HEK293 (cell line): ENCODE data around the gene ADAMTSL2.

Experiments
- CTCF ChIA-PET: fragments of 350-600 bp; formaldehyde crosslinking; extraction: SDS; loops from one replicate; lab custom pipeline; 2021; ENCODE audit warnings: antibody characterized with exemption; lab: Yijun Ruan, JAX
- POLR2A ChIA-PET: fragments of 300-600 bp; formaldehyde crosslinking; extraction: SDS; loops from one replicate; lab custom pipeline; 2020; ENCODE audit warnings: antibody characterized with exemption, inconsistent platforms; lab: Yijun Ruan, JAX
- H3K27ac ChIP-seq: fragments of 200-500 bp; sonication (Bioruptor generic); 2 replicates; pipeline ENCODE4 v1.5.1; 2014; ENCODE audit warnings: low read depth, low read length, control low read depth, inconsistent platforms; ENCODE audit errors: extremely low read depth
- H3K36me3 ChIP-seq, 2 experiments: fragments of 200-500 bp in 1 of 2; sonication (Bioruptor generic) in 1 of 2; 1 replicate in 1 of 2; 2 replicates in 1 of 2; pipeline ENCODE4 v1.5.1; 2014 to 2017; ENCODE audit warnings: inconsistent platforms in 2 of 2, low read length in 2 of 2; ENCODE audit not compliant: control insufficient read depth in 2 of 2, insufficient read depth in 1 of 2
- H3K4me1 ChIP-seq: fragments of 200-500 bp; sonication (Bioruptor generic); 2 replicates; pipeline ENCODE4 v1.5.1; 2014; ENCODE audit warnings: mild to moderate bottlenecking, low read length, inconsistent platforms; ENCODE audit not compliant: control insufficient read depth, insufficient read depth
- H3K4me3 ChIP-seq: 2 replicates; pipeline ENCODE4 v1.5.1; 2011; ENCODE audit warnings: low read depth, mild to moderate bottlenecking, control low read depth, low read length, moderate library complexity
- H3K9me3 ChIP-seq: fragments of 200-500 bp; sonication (Bioruptor generic); 2 replicates; pipeline ENCODE4 v1.5.1; 2014; ENCODE audit warnings: low read depth, low read length, inconsistent platforms; ENCODE audit not compliant: control insufficient read depth, insufficient read depth
- EGR2 ChIP-seq: fragments of 450-650 bp; formaldehyde crosslinking; IDR thresholded peaks from 2 replicates; pipeline ENCODE4 v1.5.1; 2016; ENCODE audit warnings: low read depth, missing biosample characterization, missing genetic modification characterization
- HOXD13 ChIP-seq: sonication (generic); formaldehyde crosslinking; IDR thresholded peaks from 2 replicates; pipeline ENCODE4 v1.8.0; 2022; ENCODE audit warnings: missing genetic modification reagents, borderline replicate concordance
- INSM2 ChIP-seq: fragments of 450-650 bp; formaldehyde crosslinking; IDR thresholded peaks from 2 replicates; pipeline ENCODE4 v1.5.1; 2016; ENCODE audit warnings: missing biosample characterization, missing genetic modification characterization
- MEIS1 ChIP-seq: sonication (generic); formaldehyde crosslinking; IDR thresholded peaks from 2 replicates; pipeline ENCODE4 v1.8.1; 2022; ENCODE audit warnings: missing genetic modification reagents, mild to moderate bottlenecking, borderline replicate concordance
- MYNN ChIP-seq: fragments of 450-650 bp; formaldehyde crosslinking; IDR thresholded peaks from 2 replicates; pipeline ENCODE4 v1.5.1; 2016; ENCODE audit warnings: missing biosample characterization, missing genetic modification characterization, borderline replicate concordance
- SP3 ChIP-seq: fragments of 450-650 bp; formaldehyde crosslinking; IDR thresholded peaks from 2 replicates; pipeline ENCODE4 v1.5.1; 2016; ENCODE audit warnings: missing biosample characterization, missing genetic modification characterization
- ZBTB6 ChIP-seq: fragments of 450-650 bp; formaldehyde crosslinking; IDR thresholded peaks from 2 replicates; pipeline ENCODE4 v1.5.1; 2017; ENCODE audit warnings: missing biosample characterization, missing genetic modification characterization
- ZNF2 ChIP-seq: fragments of 450-650 bp; formaldehyde crosslinking; IDR thresholded peaks from 2 replicates; pipeline ENCODE4 v1.5.1; 2016; ENCODE audit warnings: missing biosample characterization, missing genetic modification characterization
- ZNF302 ChIP-seq: fragments of 450-650 bp; formaldehyde crosslinking; IDR thresholded peaks from 2 replicates; pipeline ENCODE4 v1.5.1; 2016; ENCODE audit warnings: missing biosample characterization, missing genetic modification characterization, low read depth
- ZNF324 ChIP-seq: fragments of 450-650 bp; formaldehyde crosslinking; IDR thresholded peaks from 2 replicates; pipeline ENCODE4 v1.5.1; 2016; ENCODE audit warnings: missing biosample characterization, missing genetic modification characterization
- ZNF354C ChIP-seq: fragments of 450-650 bp; formaldehyde crosslinking; IDR thresholded peaks from 2 replicates; pipeline ENCODE4 v1.5.1; 2016; ENCODE audit warnings: missing biosample characterization, missing genetic modification characterization, low read depth, borderline replicate concordance
- ZNF501 ChIP-seq: fragments of 450-650 bp; formaldehyde crosslinking; IDR thresholded peaks from 2 replicates; pipeline ENCODE4 v1.5.1; 2016; ENCODE audit warnings: missing biosample characterization, missing genetic modification characterization
- ZNF660 ChIP-seq: fragments of 450-650 bp; IDR thresholded peaks from 2 replicates; pipeline ENCODE4 v1.5.1; 2018; ENCODE audit warnings: missing biosample characterization, mild to moderate bottlenecking, missing genetic modification characterization
- ZNF664 ChIP-seq: fragments of 450-650 bp; formaldehyde crosslinking; IDR thresholded peaks from 2 replicates; pipeline ENCODE4 v1.5.1; 2016; ENCODE audit warnings: missing biosample characterization, missing genetic modification characterization
- ZNF692 ChIP-seq: fragments of 450-650 bp; formaldehyde crosslinking; IDR thresholded peaks from 2 replicates; pipeline ENCODE4 v1.5.1; 2016; ENCODE audit warnings: missing biosample characterization, missing genetic modification characterization
- ZNF776 ChIP-seq: fragments of 450-650 bp; formaldehyde crosslinking; IDR thresholded peaks from 2 replicates; pipeline ENCODE4 v1.5.0; 2017; ENCODE audit warnings: missing biosample characterization, missing genetic modification characterization, borderline replicate concordance
- ZSCAN5A ChIP-seq: fragments of 450-650 bp; formaldehyde crosslinking; IDR thresholded peaks from 2 replicates; pipeline ENCODE4 v1.5.1; 2016; ENCODE audit warnings: missing biosample characterization, missing genetic modification characterization
- TF ChIP-seq, protein P1 (sequence below): fragments of 450-650 bp; formaldehyde crosslinking; IDR thresholded peaks from 2 replicates; pipeline ENCODE4 v1.5.1; 2016; ENCODE audit warnings: missing biosample characterization, missing genetic modification characterization

Gene ADAMTSL2

DNA sequence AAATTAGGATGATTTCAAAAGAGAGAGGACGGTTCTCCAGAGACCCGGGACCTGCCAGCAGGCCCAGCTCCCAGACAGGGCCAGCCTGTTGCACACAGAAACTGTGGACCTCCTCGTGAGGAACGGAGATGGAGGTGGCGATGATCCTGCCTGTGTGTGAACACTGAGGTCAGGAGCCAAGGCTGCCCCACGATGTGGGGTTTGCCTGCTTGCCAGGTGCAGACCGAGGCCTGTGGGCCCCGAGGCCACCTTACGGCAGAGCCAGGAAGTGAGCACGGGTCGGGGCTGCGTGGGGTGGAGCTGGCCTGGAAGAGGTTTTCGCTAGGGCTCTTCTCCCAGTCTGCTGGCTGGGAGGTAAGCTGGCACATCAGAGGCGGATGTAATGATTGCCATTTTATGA, 70.4 kb downstream of the ADAMTSL2 start (continued):
- TF ChIP-seq, protein P1, sequence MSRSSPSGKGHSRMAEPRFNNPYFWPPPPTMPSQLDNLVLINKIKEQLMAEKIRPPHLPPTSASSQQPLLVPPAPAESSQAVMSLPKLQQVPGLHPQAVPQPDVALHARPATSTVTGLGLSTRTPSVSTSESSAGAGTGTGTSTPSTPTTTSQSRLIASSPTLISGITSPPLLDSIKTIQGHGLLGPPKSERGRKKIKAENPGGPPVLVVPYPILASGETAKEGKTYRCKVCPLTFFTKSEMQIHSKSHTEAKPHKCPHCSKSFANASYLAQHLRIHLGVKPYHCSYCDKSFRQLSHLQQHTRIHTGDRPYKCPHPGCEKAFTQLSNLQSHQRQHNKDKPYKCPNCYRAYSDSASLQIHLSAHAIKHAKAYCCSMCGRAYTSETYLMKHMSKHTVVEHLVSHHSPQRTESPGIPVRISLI, result no peak
- no peak for TF ChIP-seq ZNF776 (tag by site-specific recombination)
- no peak for TF ChIP-seq ZNF660 (tag by site-specific recombination)
- no peak for TF ChIP-seq ZNF664 (tag by site-specific recombination)
- TF ChIP-seq ZNF324 (tag by site-specific recombination), result no peak
- TF ChIP-seq HOXD13 (CRISPR knock-in tag), result no peak
- TF ChIP-seq, all 188 proteins: peak for 0

- CTCF ChIA-PET, result interaction anchor here (0.7 to 3.2 kb wide), 5 partner anchors 14 to 138 kb away, joined by 3 to 15 read pairs (median 4); no protein-coding TSS in a partner anchor
- POLR2A ChIA-PET, result no interaction called here
- H3K4me3 ChIP-seq, result no peak overlapping the region
- no peaks in the 10 kb centered on the region for H3K36me3 ChIP-seq
- no peaks in the 10 kb centered on the region for H3K9me3 ChIP-seq
- no peak overlapping the region for H3K27ac ChIP-seq
- H3K4me1 ChIP-seq, result no peaks in the 10 kb centered on the region
- TF ChIP-seq ZNF2, result no peak
- no peak for TF ChIP-seq INSM2 (tag by site-specific recombination)
- TF ChIP-seq MYNN (tag by site-specific recombination), result no peak
- no peak for TF ChIP-seq ZBTB6 (tag by site-specific recombination)
- no peak for TF ChIP-seq MEIS1 (CRISPR knock-in tag)
- no peak for TF ChIP-seq ZNF354C
- no peak for TF ChIP-seq ZNF302 (tag by site-specific recombination)
- no peak for TF ChIP-seq ZSCAN5A (tag by site-specific recombination)
- no peak for TF ChIP-seq SP3 (tag by site-specific recombination)
- TF ChIP-seq ZNF501 (tag by site-specific recombination), result no peak
These were observed 70.9 kb downstream of the ADAMTSL2 start for GRCh38 chr9:133605446-133605845.

DNA sequence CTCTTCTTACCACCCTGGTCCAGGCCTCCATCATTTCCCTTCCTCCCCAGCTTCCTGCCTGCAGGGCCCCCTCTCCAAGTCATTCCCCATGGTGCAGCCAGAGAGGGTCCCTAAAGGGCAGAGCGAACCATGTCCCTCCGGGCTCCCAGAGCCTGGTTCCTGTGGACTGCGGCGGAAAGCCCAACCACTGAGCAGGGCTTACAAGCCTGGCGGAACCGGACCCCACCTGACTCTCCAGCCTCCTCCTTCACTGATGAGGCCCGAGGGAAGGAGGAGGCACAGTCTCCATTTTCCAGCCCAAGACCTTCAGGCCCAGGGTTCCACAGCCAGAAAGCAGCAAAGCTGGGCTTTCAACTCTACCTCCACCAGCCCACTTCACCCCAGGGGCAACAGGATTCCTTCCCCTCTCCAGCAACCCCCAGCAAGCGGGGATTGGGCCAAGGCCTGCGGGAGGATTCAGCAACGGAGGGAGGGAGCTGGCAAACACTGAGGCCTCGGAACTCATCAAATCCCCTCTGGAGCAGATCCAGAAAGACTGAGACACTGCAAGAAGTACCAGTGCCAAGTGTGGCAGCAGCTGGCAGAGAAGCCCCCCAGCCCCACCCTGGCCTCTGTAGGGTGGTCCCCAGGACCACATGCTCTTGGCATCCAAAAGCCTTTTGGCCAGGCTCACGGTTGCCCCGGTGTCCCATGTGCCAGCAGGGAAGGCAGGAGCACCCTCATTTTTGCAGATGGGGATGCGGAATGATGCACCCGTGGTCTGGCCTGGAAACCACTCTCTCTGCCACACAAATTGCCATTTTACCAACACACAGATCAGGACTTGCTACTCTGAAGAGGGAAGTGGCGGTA, 71.6 kb downstream of the ADAMTSL2 start:
- no peaks in the 10 kb centered on the region for H3K9me3 ChIP-seq
- POLR2A ChIA-PET, result no interaction called here
- no peak for TF ChIP-seq ZNF692 (tag by site-specific recombination)
- TF ChIP-seq EGR2 (tag by site-specific recombination), result no peak
- H3K27ac ChIP-seq, result no peak overlapping the region
- CTCF ChIA-PET, result interaction anchor here (0.7 to 1.2 kb wide), 2 partner anchors 56 to 119 kb away, joined by 3 to 4 read pairs; no protein-coding TSS in a partner anchor
- H3K4me1 ChIP-seq, result no peaks in the 10 kb centered on the region
- no peak overlapping the region for H3K4me3 ChIP-seq
- no peaks in the 10 kb centered on the region for H3K36me3 ChIP-seq
